HG03159 (cell line): ENCODE data around the gene CGB5.
"Not testable (repeated sequence)": the region's sequence is repeated elsewhere in the genome, so short reads cannot be mapped to it uniquely, and the experiment has no call there.

Experiments
- ATAC-seq: cut with Tn5 transposase; IDR thresholded peaks from one replicate; pipeline ENCODE4 v1.9.1; 2021; ENCODE audit warnings: mild to moderate bottlenecking, moderate library complexity; ENCODE audit not compliant: unreplicated experiment

Gene CGB5

DNA sequence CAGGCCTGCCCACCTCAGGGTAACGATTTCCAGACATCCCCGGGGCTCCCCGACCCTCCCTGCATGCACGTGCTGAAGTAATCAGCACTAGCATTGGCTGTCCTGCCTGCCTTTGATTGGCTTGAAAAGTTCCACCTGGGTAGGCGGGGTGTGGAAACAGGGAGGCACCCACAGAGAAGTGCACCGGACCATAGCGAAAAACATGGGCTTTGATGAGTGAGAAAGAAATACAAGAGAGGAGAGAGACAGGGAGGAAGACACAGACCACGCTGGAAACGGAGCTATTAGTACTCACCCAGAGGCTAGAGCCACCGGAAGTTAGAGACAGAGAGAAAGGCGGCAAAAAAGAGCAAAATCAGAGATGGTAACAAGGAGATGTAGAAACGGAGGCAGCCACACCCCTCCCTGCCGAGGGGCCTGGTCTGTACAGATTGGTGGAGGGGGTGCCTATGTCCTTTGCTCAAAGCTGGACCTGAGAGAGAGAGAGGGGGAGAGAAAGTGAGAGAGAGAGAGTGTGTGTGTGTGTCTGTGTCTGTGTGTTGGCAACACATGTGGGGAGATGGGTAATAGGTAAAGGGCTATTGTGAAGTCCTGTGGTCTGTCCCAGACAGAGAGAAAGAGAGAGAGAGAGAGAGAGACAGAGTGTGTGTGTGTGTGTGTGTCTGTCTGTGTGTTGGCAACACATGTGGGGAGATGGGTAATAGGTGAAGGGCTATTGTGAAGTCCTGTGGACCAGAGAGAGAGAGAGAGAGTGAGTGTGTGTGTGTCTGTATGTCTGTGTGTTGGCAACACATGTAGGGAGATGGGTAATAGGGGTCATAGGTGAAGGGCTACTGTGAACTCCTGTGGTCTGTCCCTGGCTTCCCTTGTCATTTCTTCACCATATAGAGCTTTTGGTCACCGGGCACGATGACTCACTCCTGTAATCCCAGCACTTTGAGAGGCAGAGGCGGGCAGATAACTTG is 22.4 kb upstream of the CGB5 start:
- no peak for ATAC-seq

DNA sequence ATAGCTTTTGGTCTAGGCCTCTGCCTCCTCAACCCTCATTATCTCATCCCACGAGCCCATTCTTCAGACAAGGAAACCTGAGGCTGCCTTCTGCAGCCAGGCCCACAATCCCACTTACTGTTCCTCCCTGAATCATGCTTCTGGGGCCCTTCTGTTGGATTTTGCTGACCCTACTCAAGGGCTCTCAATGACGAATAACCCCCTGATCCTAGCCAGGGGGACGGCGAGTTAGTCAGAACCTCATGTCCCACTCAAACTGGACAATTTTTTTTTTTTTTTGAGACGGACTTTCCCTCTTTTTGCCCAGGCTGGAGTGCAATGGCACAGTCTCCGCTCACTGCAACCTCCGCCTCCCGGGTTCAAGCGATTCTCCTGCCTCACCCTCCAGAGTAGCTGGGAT is 21.5 kb upstream of the CGB5 start:
- no peak for ATAC-seq

DNA sequence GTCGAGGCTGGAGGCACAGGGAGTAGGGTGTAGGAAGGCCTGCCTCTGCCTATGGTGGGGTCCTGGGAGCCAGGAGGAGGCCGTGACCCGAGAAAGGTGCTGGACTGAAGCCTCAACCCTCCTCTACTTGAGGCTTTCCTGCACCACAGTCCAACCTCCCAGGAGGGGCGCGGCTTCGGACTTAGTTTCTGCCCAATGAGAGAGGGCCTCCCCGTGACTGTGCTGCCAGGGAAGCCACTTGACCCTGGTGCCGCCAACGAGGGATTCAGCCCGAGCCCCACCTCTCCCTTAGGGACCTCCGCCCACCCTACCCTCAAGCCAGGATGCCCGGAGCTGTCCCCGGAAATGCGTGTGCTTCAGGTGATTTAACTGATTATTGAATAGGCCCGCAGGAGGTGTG is 19.4 kb upstream of the CGB5 start, which contains the start of gene CGB3:
TSS of gene CGB3 (minus strand) at position 101 of the 400 bp plus-strand sequence. CDS start 362 bp downstream, outside the sequence.
- ATAC-seq: not testable (repeated sequence)

DNA sequence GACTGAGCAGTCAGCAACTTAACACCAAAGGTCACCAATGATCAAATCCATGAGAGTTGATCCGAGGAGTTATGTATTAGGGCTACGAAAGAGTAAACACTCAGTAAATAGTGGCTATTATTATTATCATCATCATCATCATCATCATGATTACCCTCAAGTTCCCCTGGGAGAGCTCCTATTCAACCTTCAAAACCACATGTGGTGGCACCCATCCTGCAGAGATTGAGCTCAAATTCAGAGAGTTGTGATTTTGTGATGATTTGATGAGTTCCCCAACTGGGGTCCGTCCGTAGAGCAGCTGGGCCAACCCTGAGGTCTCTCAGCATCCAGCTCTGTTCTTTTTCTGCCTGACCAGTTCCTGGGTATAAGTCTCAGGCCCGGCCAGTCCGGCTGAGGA is 18.6 kb upstream of the CGB5 start:
- ATAC-seq: not testable (repeated sequence)

DNA sequence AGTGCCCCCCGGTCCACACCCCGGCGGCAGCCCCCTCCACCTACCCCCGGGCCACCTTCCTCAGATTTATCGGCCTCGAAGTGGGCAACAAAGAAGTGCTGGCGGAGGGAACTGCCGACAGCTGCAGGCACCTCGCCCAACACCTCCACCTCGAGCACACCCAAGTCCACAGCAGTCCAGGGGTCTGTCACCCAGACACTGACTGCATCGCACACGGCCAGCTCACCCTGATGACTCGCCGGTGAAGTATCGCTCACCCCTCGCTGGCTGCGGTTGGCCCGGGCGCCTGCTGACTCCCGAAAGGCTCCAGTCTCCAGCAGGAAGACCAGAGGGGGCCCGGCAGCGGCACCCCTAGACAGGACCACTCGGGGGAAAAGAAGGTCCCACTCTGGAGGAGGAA is 18.0 kb upstream of the CGB5 start:
- not testable (repeated sequence) for ATAC-seq

DNA sequence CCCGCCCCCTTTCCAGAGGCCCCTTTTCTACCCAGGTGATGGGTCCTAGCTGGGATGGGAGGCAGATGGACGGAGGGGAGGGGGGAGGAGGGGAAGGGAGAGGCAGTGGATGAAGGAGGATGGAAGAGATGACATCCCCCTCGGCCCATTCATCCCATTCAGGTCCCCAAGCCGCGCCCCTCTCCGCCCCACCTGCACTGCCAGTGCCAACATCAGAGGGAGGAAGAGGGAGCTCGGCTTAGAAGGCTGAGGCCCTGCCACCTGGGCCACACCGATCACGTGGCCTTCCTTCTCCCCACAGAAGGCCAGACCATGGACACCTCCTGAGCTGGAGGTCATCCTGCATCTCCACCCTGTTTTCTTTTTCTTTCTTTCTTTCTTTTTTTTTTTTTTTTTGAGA is 15.0 kb upstream of the CGB5 start:
- not testable (repeated sequence) for ATAC-seq

DNA sequence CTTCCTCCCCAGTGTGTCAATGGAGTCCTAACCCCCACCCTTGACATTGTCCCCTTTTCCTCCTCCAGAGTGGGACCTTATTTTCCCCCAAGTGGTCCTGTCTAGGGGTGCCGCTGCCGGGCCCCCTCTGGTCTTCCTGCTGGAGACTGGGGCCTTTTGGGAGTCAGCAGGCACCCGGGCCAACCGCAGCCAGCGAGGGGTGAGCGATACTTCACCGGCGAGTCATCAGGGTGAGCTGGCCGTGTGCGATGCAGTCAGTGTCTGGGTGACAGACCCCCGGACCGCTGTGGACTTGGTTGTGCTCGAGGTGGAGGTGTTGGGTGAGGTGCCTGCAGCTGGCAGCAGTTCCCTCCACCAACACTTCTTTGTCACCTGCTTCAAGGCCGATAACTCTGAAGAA is 13.9 kb upstream of the CGB5 start:
- ATAC-seq: not testable (repeated sequence)

DNA sequence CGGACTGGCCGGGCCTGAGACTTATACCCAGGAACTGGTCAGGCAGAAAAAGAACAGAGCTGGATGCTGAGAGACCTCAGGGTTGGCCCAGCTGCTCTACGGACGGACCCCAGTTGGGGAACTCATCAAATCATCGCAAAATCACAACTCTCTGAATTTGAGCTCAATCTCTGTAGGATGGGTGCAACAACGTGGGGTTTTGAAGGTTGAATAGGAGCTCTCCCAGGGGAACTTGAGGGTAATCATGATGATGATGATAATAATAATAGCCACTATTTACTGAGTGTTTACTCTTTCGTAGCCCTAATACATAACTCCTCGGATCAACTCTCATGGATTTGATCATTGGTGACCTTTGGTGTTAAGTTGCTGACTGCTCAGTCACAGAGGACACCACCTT is 13.3 kb upstream of the CGB5 start:
- ATAC-seq: not testable (repeated sequence)

DNA sequence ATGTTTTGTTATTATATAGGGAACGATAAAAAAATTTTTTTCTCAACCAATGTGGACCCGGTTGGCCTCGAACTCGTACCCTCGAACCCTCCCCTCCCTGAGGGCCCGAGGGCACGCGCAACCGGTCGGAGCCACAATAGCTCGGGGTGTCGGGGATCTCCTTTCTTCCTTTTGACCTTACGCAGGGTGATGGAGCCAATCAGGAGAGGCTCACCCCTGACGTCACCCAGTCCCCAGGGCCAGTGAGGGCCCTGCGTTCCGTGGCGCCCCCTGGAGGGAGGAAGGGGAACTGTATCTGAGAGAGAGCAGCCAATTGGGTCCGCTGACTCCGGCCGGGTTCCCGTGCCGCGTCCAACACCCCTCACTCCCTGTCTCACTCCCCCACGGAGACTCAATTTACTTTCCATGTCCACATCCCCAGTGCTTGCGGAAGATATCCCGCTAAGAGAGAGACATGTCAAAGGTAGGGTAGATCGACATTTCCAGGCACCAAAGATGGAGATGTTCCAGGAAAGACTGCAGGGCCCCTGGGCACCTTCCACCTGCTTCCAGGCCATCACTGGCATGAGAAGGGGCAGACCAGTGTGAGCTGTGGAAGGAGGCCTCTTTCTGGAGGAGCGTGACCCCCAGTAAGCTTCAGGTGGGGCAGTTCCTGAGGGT is 11.9 kb upstream of the CGB5 start, which contains the start of gene CGB2:
TSS of gene CGB2 (plus strand) at position 249 of the 660 bp plus-strand sequence. CDS start at position 455, 206 bp downstream.
- not testable (repeated sequence) for ATAC-seq

DNA sequence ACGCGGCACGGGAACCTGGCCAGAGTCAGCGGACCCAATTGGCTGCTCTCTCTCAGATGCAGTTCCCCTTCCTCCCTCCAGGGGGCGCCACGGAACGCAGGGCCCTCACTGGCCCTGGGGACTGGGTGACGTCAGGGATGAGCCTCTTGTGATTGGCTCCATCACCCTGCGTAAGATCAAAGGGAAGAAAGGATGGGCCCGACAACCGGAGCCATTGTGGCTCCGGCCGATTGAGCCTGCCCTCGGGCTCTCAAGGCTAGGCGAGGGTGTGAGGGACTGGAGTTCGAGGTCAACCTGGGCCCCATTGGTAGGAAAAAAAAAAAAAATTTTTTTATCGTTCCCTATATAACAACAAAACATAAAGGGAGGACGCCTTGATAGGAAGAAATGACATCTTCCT is 6.8 kb upstream of the CGB5 start, which contains the start of gene CGB1:
TSS of gene CGB1 (minus strand) at position 81 of the 400 bp plus-strand sequence. CDS start 184 bp downstream, outside the sequence.
- ATAC-seq: not testable (repeated sequence)

DNA sequence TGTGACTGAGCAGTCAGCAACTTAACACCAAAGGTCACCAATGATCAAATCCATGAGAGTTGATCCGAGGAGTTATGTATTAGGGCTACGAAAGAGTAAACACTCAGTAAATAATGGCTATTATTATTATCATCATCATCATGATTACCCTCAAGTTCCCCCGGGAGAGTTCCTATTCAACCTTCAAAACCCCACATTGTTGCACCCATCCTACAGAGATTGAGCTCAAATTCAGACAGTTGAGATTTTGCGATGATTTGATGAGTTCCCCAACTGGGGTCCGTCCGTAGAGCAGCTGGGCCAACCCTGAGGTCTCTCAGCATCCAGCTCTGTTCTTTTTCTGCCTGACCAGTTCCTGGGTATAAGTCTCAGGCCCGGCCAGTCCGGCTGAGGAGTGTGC is 5.5 kb upstream of the CGB5 start:
- not testable (repeated sequence) for ATAC-seq

DNA sequence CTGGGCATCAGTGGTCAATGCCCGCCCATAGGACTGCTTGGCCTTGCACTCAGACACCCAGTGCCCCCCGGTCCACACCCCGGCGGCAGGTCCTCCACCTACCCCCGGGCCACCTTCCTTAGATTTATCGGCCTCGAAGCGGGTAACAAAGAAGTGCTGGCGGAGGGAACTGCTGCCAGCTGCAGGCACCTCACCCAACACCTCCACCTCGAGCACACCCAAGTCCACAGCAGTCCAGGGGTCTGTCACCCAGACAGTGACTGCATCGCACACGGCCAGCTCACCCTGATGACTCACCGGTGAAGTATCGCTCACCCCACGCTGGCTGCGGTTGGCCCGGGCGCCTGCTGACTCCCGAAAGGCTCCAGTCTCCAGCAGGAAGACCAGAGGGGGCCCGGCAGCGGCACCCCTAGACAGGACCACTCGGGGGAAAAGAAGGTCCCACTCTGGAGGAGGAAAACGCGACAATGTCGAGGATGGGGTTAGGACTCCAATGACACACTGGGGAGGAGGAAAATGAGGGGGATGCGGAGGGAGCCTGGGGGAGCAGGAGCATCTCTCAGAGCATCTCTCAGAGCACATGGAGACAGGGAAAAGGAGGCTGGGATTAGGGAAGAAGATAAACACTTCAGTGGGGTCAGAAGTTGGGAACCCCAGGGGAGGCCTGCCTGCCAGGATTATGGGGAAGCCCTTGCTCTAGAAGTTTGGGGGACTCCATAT is 4.9 kb upstream of the CGB5 start:
- not testable (repeated sequence) for ATAC-seq

DNA sequence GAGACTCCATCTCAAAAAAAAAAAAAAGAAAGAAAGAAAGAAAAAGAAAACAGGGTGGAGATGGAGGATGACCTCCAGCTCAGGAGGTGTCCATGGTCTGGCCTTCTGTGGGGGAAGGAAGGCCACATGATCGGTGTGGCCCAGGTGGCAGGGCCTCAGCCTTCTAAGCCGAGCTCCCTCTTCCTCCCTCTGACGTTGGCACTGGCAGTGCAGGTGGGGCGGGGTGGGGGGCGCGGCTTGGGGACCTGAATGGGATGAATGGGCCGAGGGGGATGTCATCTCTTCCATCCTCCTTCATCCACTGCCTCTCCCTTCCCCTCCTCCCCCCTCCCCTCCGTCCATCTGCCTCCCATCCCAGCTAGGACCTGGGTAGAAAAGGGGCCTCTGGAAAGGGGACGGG is 3.9 kb upstream of the CGB5 start:
- not testable (repeated sequence) for ATAC-seq

DNA sequence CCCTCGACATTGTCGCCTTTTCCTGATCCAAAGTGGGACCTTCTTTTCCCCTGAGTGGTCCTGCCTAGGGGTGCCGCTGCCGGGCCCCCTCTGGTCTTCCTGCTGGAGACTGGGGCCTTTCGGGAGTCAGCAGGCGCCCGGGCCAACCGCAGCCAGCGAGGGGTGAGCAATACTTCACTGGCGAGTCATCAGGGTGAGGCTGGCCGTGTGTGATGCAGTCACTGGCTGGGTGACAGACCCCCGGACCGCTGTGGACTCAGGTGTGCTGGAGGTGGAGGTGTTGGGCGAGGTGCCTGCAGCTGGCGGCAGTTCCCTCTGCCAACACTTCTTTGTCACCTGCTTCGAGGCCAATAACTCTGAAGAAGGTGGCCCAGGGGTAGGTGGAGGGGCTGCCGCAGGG is 1.5 kb upstream of the CGB5 start:
- ATAC-seq: no peak

DNA sequence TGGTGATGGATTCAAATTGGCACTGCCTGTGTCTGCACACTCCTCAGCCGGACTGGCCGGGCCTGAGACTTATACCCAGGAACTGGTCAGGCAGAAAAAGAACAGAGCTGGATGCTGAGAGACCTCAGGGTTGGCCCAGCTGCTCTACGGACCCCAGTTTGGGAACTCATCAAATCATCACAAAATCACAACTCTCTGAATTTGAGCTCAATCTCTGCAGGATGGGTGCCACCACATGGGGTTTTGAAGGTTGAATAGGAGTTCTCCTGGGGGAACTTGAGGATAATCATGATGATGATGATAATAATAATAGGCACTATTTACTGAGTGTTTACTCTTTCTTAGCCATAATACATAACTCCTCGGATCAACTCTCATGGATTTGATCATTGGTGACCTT is 982 bp upstream of the CGB5 start:
- not testable (repeated sequence) for ATAC-seq

DNA sequence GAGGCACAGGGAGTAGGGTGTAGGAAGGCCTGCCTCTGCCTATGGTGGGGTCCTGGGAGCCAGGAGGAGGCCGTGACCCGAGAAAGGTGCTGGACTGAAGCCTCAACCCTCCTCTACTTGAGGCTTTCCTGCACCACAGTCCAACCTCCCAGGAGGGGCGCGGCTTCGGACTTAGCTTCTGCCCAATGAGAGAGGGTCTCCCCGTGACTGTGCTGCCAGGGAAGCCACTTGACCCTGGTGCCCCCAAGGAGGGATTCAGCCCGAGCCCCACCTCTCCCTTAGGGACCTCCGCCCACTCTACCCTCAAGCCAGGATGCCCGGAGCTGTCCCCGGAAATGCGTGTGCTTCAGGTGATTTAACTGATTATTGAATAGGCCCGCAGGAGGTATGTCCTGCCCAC is 5.4 kb downstream of the CGB5 start, which contains the start of gene CGB8:
TSS of gene CGB8 (minus strand) at position 101 of the 400 bp plus-strand sequence. CDS start 372 bp downstream, outside the sequence.
- ATAC-seq: not testable (repeated sequence)

DNA sequence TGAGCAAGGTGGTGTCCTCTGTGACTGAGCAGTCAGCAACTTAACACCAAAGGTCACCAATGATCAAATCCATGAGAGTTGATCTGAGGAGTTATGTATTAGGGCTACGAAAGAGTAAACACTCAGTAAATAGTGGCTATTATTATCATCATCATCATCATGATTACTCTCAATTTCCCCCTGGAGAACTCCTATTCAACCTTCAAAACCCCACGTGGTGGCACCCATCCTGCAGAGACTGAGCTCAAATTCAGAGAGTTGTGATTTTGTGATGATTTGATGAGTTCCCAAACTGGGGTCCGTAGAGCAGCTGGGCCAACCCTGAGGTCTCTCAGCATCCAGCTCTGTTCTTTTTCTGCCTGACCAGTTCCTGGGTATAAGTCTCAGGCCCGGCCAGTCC is 6.2 kb downstream of the CGB5 start:
- ATAC-seq: not testable (repeated sequence)

DNA sequence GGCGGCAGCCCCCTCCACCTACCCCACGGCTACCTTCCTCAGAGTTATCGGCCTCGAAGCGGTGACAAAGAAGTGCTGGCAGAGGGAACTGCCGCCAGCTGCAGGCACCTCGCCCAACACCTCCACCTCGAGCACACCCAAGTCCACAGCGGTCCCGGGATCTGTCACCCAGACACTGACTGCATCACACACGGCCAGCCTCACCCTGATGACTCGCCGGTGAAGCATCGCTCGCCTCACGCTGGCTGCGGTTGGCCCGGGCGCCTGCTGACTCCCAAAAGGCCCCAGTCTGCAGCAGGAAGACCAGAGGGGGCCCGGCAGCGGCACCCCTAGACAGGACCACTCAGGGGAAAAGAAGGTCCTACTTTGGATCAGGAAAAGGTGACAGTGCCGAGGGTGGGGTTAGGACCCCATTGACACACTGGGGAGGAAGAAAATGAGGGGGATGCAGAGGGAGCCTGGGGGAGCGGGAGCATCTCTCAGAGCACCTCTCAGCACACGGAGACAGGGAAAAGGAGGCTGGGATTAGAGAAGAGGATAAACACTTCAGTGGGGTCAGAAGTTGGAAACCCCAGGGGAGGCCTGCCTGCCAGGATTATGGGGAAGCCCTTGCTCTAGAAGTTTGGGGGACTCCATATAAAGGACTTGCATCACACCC is 6.9 kb downstream of the CGB5 start:
- not testable (repeated sequence) for ATAC-seq

DNA sequence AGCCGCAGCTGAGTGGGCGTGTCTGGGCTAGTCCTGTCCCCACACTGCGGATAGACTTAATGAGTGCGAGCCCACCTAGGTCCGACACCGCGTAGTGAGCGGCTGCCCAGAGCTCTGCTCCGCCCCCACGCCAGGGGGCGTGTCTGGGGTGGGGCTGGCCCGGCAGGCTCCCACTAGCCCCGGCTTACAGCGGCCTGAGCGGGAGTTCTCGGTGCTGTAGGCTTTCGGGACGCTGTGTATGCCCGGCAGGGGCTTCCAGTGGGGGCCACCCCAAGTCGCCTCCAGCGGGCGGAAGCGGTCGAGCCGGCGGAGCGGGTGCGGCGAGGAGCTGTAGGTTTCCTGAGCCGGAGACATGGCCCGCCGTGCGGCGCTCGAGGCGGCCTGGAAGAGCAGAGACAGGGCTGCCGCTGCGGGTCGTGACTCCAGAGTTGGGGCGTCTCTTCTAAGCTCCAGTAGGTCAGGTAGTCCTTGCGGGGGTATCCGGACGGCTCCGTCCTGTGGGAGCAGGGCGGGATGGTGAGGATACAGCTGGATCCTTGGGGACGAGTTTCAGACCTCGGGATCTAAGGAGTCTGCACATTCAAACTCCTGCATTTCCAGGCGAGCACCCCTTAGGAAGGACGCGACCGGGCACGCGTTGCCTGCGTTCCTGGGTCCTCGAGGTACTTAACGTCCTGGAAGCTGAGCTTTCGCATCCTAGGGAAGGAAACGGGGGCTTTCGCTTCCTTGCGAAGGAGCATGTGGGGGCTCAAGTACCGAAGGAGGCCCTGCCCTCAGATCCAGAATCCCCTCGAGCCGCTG is 12.7 kb downstream of the CGB5 start:
- ATAC-seq: no peak
